IMR-90 (cell line): ENCODE measurements around the gene PPP1R8. TPM values are rescaled to one million over a fixed set of nuclear protein-coding genes. Genes with fewer than 3 reads are reported as not detected.
A peak's percentile ranks its signal among the peaks of the same experiment; 100 is the strongest.

ENCODE experiments used
- ATAC-seq: fragments of 200-7000 bp; cut with Tn5 transposase; 2 replicates; pipeline ENCODE4 v1.9.1; 2020; ENCODE audit warnings: low read depth, mild to moderate bottlenecking, moderate library complexity
- BruUV-seq: library from RNA; stranded (reverse); fragments of 400-500 nt; replicated peaks from 2 replicates; lab custom pipeline; 2021; lab: Mats Ljungman, UMichigan
- CTCF ChIA-PET: fragments of 300-600 bp; formaldehyde crosslinking; extraction: SDS; loops from one replicate; lab custom pipeline; 2021; ENCODE audit warnings: antibody characterized with exemption; lab: Yijun Ruan, JAX
- POLR2A ChIA-PET: fragments of 300-600 bp; sonication (Branson Sonifier 250); formaldehyde crosslinking; loops from one replicate; lab custom pipeline; 2022; ENCODE audit warnings: antibody characterized with exemption; ENCODE audit not compliant: unreplicated experiment; lab: Charles Lee
- DNase-seq: peaks from one replicate; pipeline ENCODE4 v3.0.0; 2013
- H2AFZ ChIP-seq: replicated peaks from 2 replicates; pipeline ENCODE3; 2013; ENCODE audit warnings: low read length, mild to moderate bottlenecking; ENCODE audit not compliant: poor library complexity
- H2AK5ac ChIP-seq: 2 replicates; pipeline ENCODE4 v1.6.1; 2013; ENCODE audit warnings: low read depth, low read length, inconsistent platforms
- H2AK9ac ChIP-seq: replicated peaks from 2 replicates; pipeline ENCODE3; 2013; ENCODE audit warnings: mild to moderate bottlenecking, low read depth, low read length, moderate library complexity; ENCODE audit not compliant: poor library complexity
- H2BK120ac ChIP-seq: 2 replicates; pipeline ENCODE4 v1.6.1; 2013; ENCODE audit warnings: low read depth, low read length, inconsistent platforms
- H2BK15ac ChIP-seq: 3 replicates; pipeline ENCODE4 v1.6.1; 2013; ENCODE audit warnings: low read depth, low read length, inconsistent platforms
- H2BK20ac ChIP-seq: 2 replicates; pipeline ENCODE4 v1.6.1; 2013; ENCODE audit warnings: low read depth, mild to moderate bottlenecking, inconsistent platforms, low read length, moderate library complexity
- H2BK5ac ChIP-seq: 2 replicates; pipeline ENCODE4 v1.6.1; 2013; ENCODE audit warnings: mild to moderate bottlenecking, low read depth, low read length, inconsistent platforms; ENCODE audit not compliant: poor library complexity, severe bottlenecking
- H3K14ac ChIP-seq: replicated peaks from 2 replicates; pipeline ENCODE4 v1.6.1; 2013; ENCODE audit warnings: low read depth, low read length, inconsistent platforms
- H3K18ac ChIP-seq: 2 replicates; pipeline ENCODE4 v1.6.1; 2013; ENCODE audit warnings: low read depth, low read length, control low read depth
- H3K23ac ChIP-seq: 2 replicates; pipeline ENCODE4 v1.6.1; 2013; ENCODE audit warnings: low read depth, low read length, inconsistent platforms
- H3K27ac ChIP-seq: 2 replicates; pipeline ENCODE4 v1.5.1; 2013; ENCODE audit warnings: mild to moderate bottlenecking, control low read depth, low read length; ENCODE audit not compliant: insufficient read depth
- H3K27me3 ChIP-seq: 2 replicates; pipeline ENCODE4 v1.6.1; 2013; ENCODE audit warnings: low read length; ENCODE audit not compliant: control insufficient read depth, insufficient read depth
- H3K36me3 ChIP-seq: 2 replicates; pipeline ENCODE4 v1.6.1; 2013; ENCODE audit warnings: low read length, mixed read lengths; ENCODE audit not compliant: control insufficient read depth, insufficient read depth
- H3K4ac ChIP-seq: 2 replicates; pipeline ENCODE4 v1.6.1; 2013; ENCODE audit warnings: low read depth, low read length, inconsistent platforms
- H3K4me1 ChIP-seq: 2 replicates; pipeline ENCODE4 v1.6.1; 2013; ENCODE audit warnings: low read length, mixed read lengths; ENCODE audit not compliant: control insufficient read depth, insufficient read depth
- H3K4me2 ChIP-seq: 2 replicates; pipeline ENCODE4 v1.6.1; 2013; ENCODE audit warnings: low read depth, mild to moderate bottlenecking, control low read depth, low read length, moderate library complexity
- H3K4me3 ChIP-seq: 2 replicates; pipeline ENCODE4 v1.5.1; 2013; ENCODE audit warnings: low read depth, mild to moderate bottlenecking, control low read depth, low read length, moderate library complexity; ENCODE audit not compliant: insufficient read depth
- H3K56ac ChIP-seq: 2 replicates; pipeline ENCODE4 v1.6.1; 2013; ENCODE audit warnings: low read length, inconsistent platforms; ENCODE audit not compliant: insufficient read depth; ENCODE audit errors: extremely low read depth
- H3K79me1 ChIP-seq, 2 experiments: 2 replicates each; pipeline ENCODE4 v1.6.1; 2013; ENCODE audit warnings: low read length in 2 of 2, inconsistent platforms in 1 of 2, low read depth in 1 of 2
- H3K9ac ChIP-seq: 2 replicates; pipeline ENCODE4 v1.6.1; 2013; ENCODE audit warnings: low read depth, low read length, control low read depth
- H3K9me1 ChIP-seq: 2 replicates; pipeline ENCODE4 v1.6.1; 2013; ENCODE audit warnings: low read length, inconsistent platforms; ENCODE audit not compliant: insufficient read depth
- H3K9me3 ChIP-seq: 2 replicates; pipeline ENCODE4 v1.6.1; 2013; ENCODE audit warnings: low read length; ENCODE audit not compliant: control insufficient read depth, insufficient read depth
- H4K20me1 ChIP-seq: 2 replicates; pipeline ENCODE4 v1.6.1; 2013; ENCODE audit warnings: low read length, inconsistent platforms; ENCODE audit not compliant: insufficient read depth
- H4K5ac ChIP-seq: 2 replicates; pipeline ENCODE4 v1.6.1; 2013; ENCODE audit warnings: mild to moderate bottlenecking, low read depth, low read length, control low read depth
- H4K8ac ChIP-seq, 2 experiments: 2 replicates each; pipeline ENCODE4 v1.6.1; 2013; ENCODE audit warnings: low read depth in 2 of 2, low read length in 2 of 2, control low read depth in 1 of 2, inconsistent platforms in 1 of 2
- H4K91ac ChIP-seq: 2 replicates; pipeline ENCODE4 v1.6.1; 2013; ENCODE audit warnings: low read depth, low read length, inconsistent platforms; ENCODE audit not compliant: insufficient read depth
- BHLHE40 ChIP-seq: fragments of 150-350 bp; IDR thresholded peaks from 2 replicates; pipeline ENCODE4 v1.6.1; 2016; ENCODE audit warnings: mild to moderate bottlenecking, low read depth, low read length
- CEBPB ChIP-seq: IDR thresholded peaks from 2 replicates; pipeline ENCODE4 v1.6.1; 2012; ENCODE audit warnings: low read depth, low read length, improper control_type of control experiment
- CHD1 ChIP-seq: IDR thresholded peaks from 2 replicates; pipeline ENCODE4 v1.6.1; 2012; ENCODE audit warnings: low read depth, low read length, improper control_type of control experiment
- CTCF ChIP-seq: conservative IDR thresholded peaks from 2 replicates; pipeline ENCODE4 v1.5.1; 2012; ENCODE audit warnings: mild to moderate bottlenecking, low read depth, low read length, improper control_type of control experiment
- ELK1 ChIP-seq: fragments of 150-350 bp; IDR thresholded peaks from 2 replicates; pipeline ENCODE4 v1.6.1; 2016; ENCODE audit warnings: low read depth, mild to moderate bottlenecking, low read length, moderate library complexity, borderline replicate concordance
- FOS ChIP-seq: fragments of 150-350 bp; IDR thresholded peaks from 2 replicates; pipeline ENCODE4 v1.6.1; 2016; ENCODE audit warnings: low read depth, low read length
- MAZ ChIP-seq: IDR thresholded peaks from 2 replicates; pipeline ENCODE4 v1.6.1; 2012; ENCODE audit warnings: low read depth, mild to moderate bottlenecking, low read length, improper control_type of control experiment, moderate library complexity, borderline replicate concordance
- MXI1 ChIP-seq: IDR thresholded peaks from 2 replicates; pipeline ENCODE4 v1.6.1; 2012; ENCODE audit warnings: low read depth, mild to moderate bottlenecking, low read length, moderate library complexity, borderline replicate concordance
- POLR2A ChIP-seq: IDR thresholded peaks from 2 replicates; pipeline ENCODE4 v1.6.1; 2012; ENCODE audit warnings: mild to moderate bottlenecking, low read depth, low read length
- RAD21 ChIP-seq: IDR thresholded peaks from 2 replicates; pipeline ENCODE4 v1.6.1; 2012; ENCODE audit warnings: low read length, improper control_type of control experiment
- RCOR1 ChIP-seq: IDR thresholded peaks from 2 replicates; pipeline ENCODE4 v1.6.1; 2012; ENCODE audit warnings: mild to moderate bottlenecking, low read length, improper control_type of control experiment; ENCODE audit not compliant: insufficient replicate concordance
- RFX5 ChIP-seq: IDR thresholded peaks from 2 replicates; pipeline ENCODE4 v1.8.0; 2012; ENCODE audit warnings: low read depth, mild to moderate bottlenecking, low read length, moderate library complexity
- SMC3 ChIP-seq: fragments of 150-350 bp; IDR thresholded peaks from 2 replicates; pipeline ENCODE4 v1.6.1; 2016; ENCODE audit warnings: low read depth, mild to moderate bottlenecking, antibody characterized with exemption, low read length, moderate library complexity
- USF2 ChIP-seq: fragments of 150-350 bp; IDR thresholded peaks from 2 replicates; pipeline ENCODE4 v1.6.1; 2017; ENCODE audit warnings: mild to moderate bottlenecking, antibody characterized with exemption, low read length, low read depth
- WGBS, 2 experiments: methylation state at CpG; one replicate each; pipeline versions ENCODE4 v1.1.5 to v1.1.7; 2013; ENCODE audit warnings: missing lambda C conversion rate in 2 of 2; ENCODE audit not compliant: insufficient read length in 1 of 2; ENCODE audit errors: extremely low coverage in 2 of 2; 5-methylcytosine and 5-hydroxymethylcytosine counted together
- dilution Hi-C: fragments of 300-500 bp; cut with HindIII; formaldehyde crosslinking; loops from one replicate; pipeline ENCODE4 v1.14.3; 2018; ENCODE audit warnings: low sequenced_read_pairs; ENCODE audit not compliant: unreplicated experiment
- in situ Hi-C: fragments of 300-500 bp; cut with MboI; formaldehyde crosslinking; loops from 3 replicates; pipeline ENCODE4 v1.14.3; 2019; ENCODE audit warnings: low sequenced_read_pairs, inconsistent platforms, mixed read lengths
- intact Hi-C: fragments of 100-400 bp; cut with micrococcal nuclease; formaldehyde crosslinking; loops from 2 replicates; pipeline ENCODE4 v1.10.0; 2022
- polyA plus RNA-seq, 3 experiments: library from polyadenylated mRNA; depleted of rRNA; stranded (reverse); fragments of >200 nt; gene quantifications; 2 replicates each; pipeline ENCODE4 v1.2.3, GENCODE V29; 2012; ENCODE audit warnings: low replicate concordance in 1 of 3
- total RNA-seq: library from RNA; depleted of rRNA; stranded (reverse); fragments of >200 nt; gene quantifications from 2 replicates; pipeline ENCODE4 v1.2.3, GENCODE V29; 2012

The PPP1R8 gene
- total and polyA plus RNA-seq, 2 of the 4 experiments (the other 2 are of a cell fraction): 53.8 to 80.1 TPM

GRCh38 chr1:27872059-27872801 is 41.6 kb downstream of the PPP1R8 start, which contains the start of gene THEMIS2:
THEMIS2 (plus strand) TSS chr1:27872544; CDS start chr1:27872572, 28 bp downstream.
- no peak for DNase-seq
- POLR2A ChIA-PET: no interaction called here
- BruUV-seq: no TSS peak
- TF ChIP-seq MAZ: no peak
- no peak for TF ChIP-seq RFX5
- no peak for TF ChIP-seq RCOR1
- TF ChIP-seq SMC3: no peak
- no peak for TF ChIP-seq BHLHE40
- TF ChIP-seq FOS: no peak
- no peak for TF ChIP-seq POLR2A
- no peak for TF ChIP-seq USF2
- TF ChIP-seq RAD21: no peak
- no peak for TF ChIP-seq ELK1
- TF ChIP-seq CHD1: no peak
- TF ChIP-seq CEBPB: no peak
- no peak for TF ChIP-seq MXI1
- TF ChIP-seq CTCF: no peak

More at GRCh38 chr1:27872059-27872801, 41.6 kb downstream of the PPP1R8 start, which contains the start of gene THEMIS2:
- in situ Hi-C loops (loop anchor here (25.0 kb wide), 1 partner anchor 340 kb away; no protein-coding TSS in a partner anchor), dilution Hi-C loops (no loop called here), intact Hi-C loops (no loop called here)
- peak within 1 kb of the TSS; percentile 39 to 71; a peak in 2 of 4 replicates for H4K8ac ChIP-seq
- H2BK20ac ChIP-seq: no peak within 1 kb of the TSS; the same call in 1 of the 2 replicates
- peak within 1 kb of the TSS; percentile 19 for H2BK120ac ChIP-seq
- H2AK9ac ChIP-seq: peak within 1 kb of the TSS; percentile 60
- H3K23ac ChIP-seq: peak within 1 kb of the TSS; percentile 12
- H3K18ac ChIP-seq: 0 out of 2 replicates have a peak within 1 kb of the TSS, but pooled peaks have one; percentile 1
- 2% methylated on average over 20 of the region's 53 CpGs; no CpG with 5 or more reads in 1 of the 2 experiments for WGBS, 2 experiments
- no peak within 1 kb of the TSS; the same call in 1 of the 2 replicates for H3K27ac ChIP-seq
- H3K9me3 ChIP-seq: no peaks in the 10 kb centered on the region
- peaks cover 17% of the 10 kb centered on the region for H3K9me1 ChIP-seq
- ATAC-seq: peak; percentile 95
- no peak within 1 kb of the TSS; the same call in 2 of the 3 replicates for H2BK15ac ChIP-seq
- peak within 1 kb of the TSS; percentile 91 for H3K4me2 ChIP-seq
- peak within 1 kb of the TSS; percentile 58; the same call in 1 of the 2 replicates for H3K14ac ChIP-seq
- H4K20me1 ChIP-seq: peaks cover 3% of the 10 kb centered on the region
- CTCF ChIA-PET: interaction anchor here (0.6 kb wide), 1 partner anchor 27 kb away, joined by 3 read pairs; no protein-coding TSS in a partner anchor
- H3K36me3 ChIP-seq: peaks cover 2% of the 10 kb centered on the region; the same call in 1 of the 2 replicates
- H3K4me1 ChIP-seq: peaks cover 9% of the 10 kb centered on the region
- peak within 1 kb of the TSS; percentile 21 for H4K5ac ChIP-seq
- peak within 1 kb of the TSS; percentile 51 for H3K9ac ChIP-seq
- H2BK5ac ChIP-seq: no peak within 1 kb of the TSS
- peak within 1 kb of the TSS; percentile 81 for H3K4me3 ChIP-seq
- no peaks in the 10 kb centered on the region for H3K27me3 ChIP-seq
- H3K4ac ChIP-seq: peak within 1 kb of the TSS; percentile 33
- peaks cover 0 to 6% of the 10 kb centered on the region in 2 experiments; a peak in 1 of 4 replicates for H3K79me1 ChIP-seq
- peak within 1 kb of the TSS; percentile 93 for H2AFZ ChIP-seq
- no peak within 1 kb of the TSS for H3K56ac ChIP-seq
- H2AK5ac ChIP-seq: peak within 1 kb of the TSS; percentile 70; the same call in 1 of the 2 replicates
- H4K91ac ChIP-seq: no peak within 1 kb of the TSS; the same call in 1 of the 2 replicates
